OCI-LY7 (cell line): ENCODE measurements around the gene OR1J2. TPM values are rescaled to one million over a fixed set of nuclear protein-coding genes. Genes with fewer than 3 reads are reported as not detected.

Experiments
- BruUV-seq: library from RNA; stranded (reverse); fragments of 400-500 nt; replicated peaks from 2 replicates; lab custom pipeline; 2021; lab: Mats Ljungman, UMichigan
- CTCF ChIA-PET: fragments of 300-600 bp; sonication (Branson Sonifier 250); formaldehyde crosslinking; loops from one replicate; lab custom pipeline; 2022; ENCODE audit warnings: antibody characterized with exemption; ENCODE audit not compliant: unreplicated experiment; lab: Charles Lee
- POLR2A ChIA-PET: fragments of 300-600 bp; sonication (Branson Sonifier 250); formaldehyde crosslinking; loops from one replicate; lab custom pipeline; 2022; ENCODE audit warnings: antibody characterized with exemption; lab: Charles Lee
- DNase-seq: peaks from one replicate; pipeline ENCODE4 v3.0.0-alpha.2; 2015; ENCODE audit warnings: low spot score
- H2AFZ ChIP-seq: fragments of 200-600 bp; sonication (generic), shearing (Covaris generic); 2 replicates; pipeline ENCODE4 v1.6.1; 2014; ENCODE audit warnings: mild to moderate bottlenecking, antibody characterized with exemption, low read length, moderate library complexity
- H3K27ac ChIP-seq: fragments of 200-600 bp; sonication (generic); 2 replicates; pipeline ENCODE4 v1.5.1; 2014; ENCODE audit warnings: mixed run types, low read depth, mild to moderate bottlenecking, moderate library complexity, low read length, inconsistent platforms; ENCODE audit not compliant: poor library complexity, severe bottlenecking
- H3K36me3 ChIP-seq: fragments of 200-600 bp; sonication (generic); 2 replicates; pipeline ENCODE4 v1.6.1; 2014; ENCODE audit warnings: mild to moderate bottlenecking, antibody characterized with exemption, low read length, moderate library complexity, mixed read lengths; ENCODE audit not compliant: insufficient read depth
- H3K4me1 ChIP-seq: fragments of 200-600 bp; sonication (generic); 2 replicates; pipeline ENCODE4 v1.5.1; 2014; ENCODE audit warnings: mild to moderate bottlenecking, low read length; ENCODE audit not compliant: insufficient read depth, poor library complexity, severe bottlenecking
- H3K4me2 ChIP-seq: fragments of 200-600 bp; sonication (generic); 2 replicates; pipeline ENCODE4 v1.6.1; 2014; ENCODE audit warnings: mild to moderate bottlenecking, low read length
- H3K4me3 ChIP-seq: fragments of 200-600 bp; sonication (generic); 2 replicates; pipeline ENCODE4 v1.5.1; 2014; ENCODE audit warnings: mild to moderate bottlenecking, low read depth, low read length; ENCODE audit not compliant: poor library complexity, severe bottlenecking
- H3K79me2 ChIP-seq: fragments of 200-600 bp; sonication (generic); 2 replicates; pipeline ENCODE4 v1.6.1; 2016; ENCODE audit warnings: low read depth, mild to moderate bottlenecking, low read length, moderate library complexity, mixed read lengths; ENCODE audit not compliant: insufficient read depth
- H3K9me2 ChIP-seq: fragments of 200-600 bp; sonication (generic); 2 replicates; pipeline ENCODE4 v1.6.1; 2016; ENCODE audit warnings: mild to moderate bottlenecking, low read length, mixed read lengths; ENCODE audit not compliant: insufficient read depth
- H3K9me3 ChIP-seq: fragments of 200-600 bp; sonication (generic); 2 replicates; pipeline ENCODE4 v1.6.1; 2014; ENCODE audit warnings: mild to moderate bottlenecking, mixed run types, low read length, mixed read lengths
- H4K20me1 ChIP-seq: fragments of 200-600 bp; sonication (generic); 2 replicates; pipeline ENCODE4 v1.6.1; 2014; ENCODE audit warnings: mild to moderate bottlenecking, antibody characterized with exemption, low read length, moderate library complexity, mixed read lengths; ENCODE audit not compliant: insufficient read depth
- CTCF ChIP-seq: fragments of 200-600 bp; sonication (generic); conservative IDR thresholded peaks from 2 replicates; pipeline ENCODE4 v1.5.1; 2014; ENCODE audit warnings: mild to moderate bottlenecking, antibody characterized with exemption, low read length, moderate library complexity, mixed read lengths
- EZH2phosphoT487 ChIP-seq: fragments of 200-600 bp; sonication (generic); IDR thresholded peaks from 2 replicates; pipeline ENCODE4 v1.6.1; 2018; ENCODE audit warnings: low read depth, borderline replicate concordance, mild to moderate bottlenecking, mixed run types, antibody characterized with exemption, low read length, moderate library complexity, mixed read lengths
- intact Hi-C: fragments of 100-400 bp; cut with micrococcal nuclease; formaldehyde crosslinking; loops from one replicate; pipeline ENCODE4 v1.10.0; 2022; ENCODE audit not compliant: unreplicated experiment
- total RNA-seq, 2 experiments: library from RNA; depleted of rRNA in 1 of 2; stranded (reverse); fragments of >200 nt in 1 of 2; shearing (Covaris generic) in 1 of 2; gene quantifications; 2 replicates each; pipeline ENCODE4 v1.2.3, GENCODE V29; 2014 to 2022

Gene OR1J2
- total RNA-seq, 2 experiments from 2014 or later, result not detected

- Histone ChIP-seq H3K4me2 (no peak overlapping the region), H3K9me3 (no peaks in the 10 kb centered on the region), H3K4me3 (no peak overlapping the region), H4K20me1 (no peaks in the 10 kb centered on the region), H3K9me2 (no peaks in the 10 kb centered on the region), H3K27ac (no peak overlapping the region), H3K4me1 (no peaks in the 10 kb centered on the region), H3K36me3 (no peaks in the 10 kb centered on the region), H2AFZ (no peak overlapping the region), H3K79me2 (no peaks in the 10 kb centered on the region)
- intact Hi-C loops, result no loop called here
- peak; percentile 47 for DNase-seq
- TF ChIP-seq CTCF, result peak; percentile 89
- no peak for TF ChIP-seq EZH2phosphoT487
- no TSS peak for BruUV-seq
- POLR2A ChIA-PET, result interaction anchor here (0.6 kb wide), 1 partner anchor 59 kb away, joined by 4 read pairs; no protein-coding TSS in a partner anchor
- CTCF ChIA-PET, result no interaction called here
Measured at GRCh38 chr9:122498883-122499288, 11.7 kb upstream of the OR1J2 start.

GRCh38 chr9:122506964-122507363, 3.6 kb upstream of the OR1J2 start:
- no peaks in the 10 kb centered on the region for H3K9me2 ChIP-seq

More at GRCh38 chr9:122506964-122507363, 3.6 kb upstream of the OR1J2 start:
- no peak for DNase-seq
- Histone ChIP-seq H3K36me3 (no peaks in the 10 kb centered on the region), H3K4me3 (no peak overlapping the region), H3K4me2 (no peak overlapping the region), H3K4me1 (no peaks in the 10 kb centered on the region), H3K27ac (no peak overlapping the region), H4K20me1 (no peaks in the 10 kb centered on the region), H2AFZ (no peak overlapping the region), H3K79me2 (no peaks in the 10 kb centered on the region), H3K9me3 (no peaks in the 10 kb centered on the region)
- no peak for TF ChIP-seq CTCF
- no peak for TF ChIP-seq EZH2phosphoT487
- ChIA-PET POLR2A (no interaction called here), CTCF (no interaction called here)
- intact Hi-C loops, result no loop called here
- no TSS peak for BruUV-seq
